ENCODE data around the gene OLFML2B.

GRCh38 chr1:162021124-162021523, 2.5 kb downstream of the OLFML2B start:
- no peak for TF ChIP-seq CTCF (IDR thresholded peaks at IDR 0.05; ENCODE audit: low read depth, low read length)
- TF ChIP-seq EZH2phosphoT487 (IDR thresholded peaks at IDR 0.05; ENCODE audit: low read depth) = no peak

All from OCI-LY3 (cell line).